DOHH2 (cell line): ENCODE measurements around the gene EYA2.

ENCODE experiments used
- H3F3A ChIP-seq: fragments of 200-600 bp; sonication (generic), shearing (Covaris generic); 2 replicates; pipeline ENCODE4 v1.6.0; 2016; ENCODE audit warnings: antibody characterized with exemption, mild to moderate bottlenecking; ENCODE audit not compliant: control insufficient read depth, insufficient read depth
- H3K27ac ChIP-seq: fragments of 200-600 bp; sonication (generic); 2 replicates; pipeline ENCODE4 v1.5.1; 2014; ENCODE audit warnings: low read depth, mild to moderate bottlenecking, low read length, moderate library complexity
- H3K27me3 ChIP-seq: fragments of 200-600 bp; sonication (generic); 2 replicates; pipeline ENCODE4 v1.6.1; 2014; ENCODE audit warnings: mild to moderate bottlenecking, low read length, mixed read lengths; ENCODE audit not compliant: control insufficient read depth
- H3K36me3 ChIP-seq: fragments of 200-600 bp; sonication (generic); 2 replicates; pipeline ENCODE4 v1.6.1; 2014; ENCODE audit warnings: mild to moderate bottlenecking, low read length, moderate library complexity, mixed read lengths; ENCODE audit not compliant: control insufficient read depth
- H3K4me1 ChIP-seq: fragments of 200-600 bp; sonication (generic); 2 replicates; pipeline ENCODE4 v1.6.1; 2014; ENCODE audit warnings: mild to moderate bottlenecking, low read length, mixed read lengths; ENCODE audit not compliant: control insufficient read depth
- H3K4me2 ChIP-seq: fragments of 200-600 bp; sonication (generic); 2 replicates; pipeline ENCODE4 v1.6.0; 2014; ENCODE audit warnings: mild to moderate bottlenecking, low read length, moderate library complexity
- H3K4me3 ChIP-seq: fragments of 200-600 bp; sonication (generic); 2 replicates; pipeline ENCODE4 v1.5.1; 2014; ENCODE audit warnings: mild to moderate bottlenecking, low read length, mixed read lengths
- H3K79me2 ChIP-seq: fragments of 200-600 bp; sonication (generic); 2 replicates; pipeline ENCODE4 v1.6.1; 2014; ENCODE audit warnings: mild to moderate bottlenecking, low read length, mixed read lengths; ENCODE audit not compliant: control insufficient read depth
- H3K9me2 ChIP-seq: fragments of 200-600 bp; sonication (generic); replicated peaks from 2 replicates; pipeline ENCODE4 v1.6.1; 2014; ENCODE audit warnings: mild to moderate bottlenecking, low read length, mixed read lengths; ENCODE audit not compliant: control insufficient read depth
- H3K9me3 ChIP-seq: fragments of 200-600 bp; sonication (generic); 2 replicates; pipeline ENCODE4 v1.6.1; 2014; ENCODE audit warnings: antibody characterized with exemption, low read length, mixed read lengths; ENCODE audit not compliant: control insufficient read depth, insufficient read depth
- H4K20me1 ChIP-seq: fragments of 200-600 bp; sonication (generic); 2 replicates; pipeline ENCODE4 v1.6.0; 2014; ENCODE audit warnings: low read depth, mild to moderate bottlenecking, antibody characterized with exemption, low read length, moderate library complexity; ENCODE audit not compliant: control insufficient read depth, insufficient read depth
- EZH2phosphoT487 ChIP-seq: fragments of 200-600 bp; sonication (generic); IDR thresholded peaks from 2 replicates; pipeline ENCODE4 v1.6.1; 2017; ENCODE audit warnings: borderline replicate concordance, mild to moderate bottlenecking, antibody characterized with exemption, low read length, moderate library complexity, mixed read lengths
- TF ChIP-seq, protein P1 (sequence below): fragments of 200-600 bp; sonication (generic); IDR thresholded peaks from one replicate; pipeline ENCODE4 v1.5.1; 2014; ENCODE audit warnings: antibody characterized with exemption, mild to moderate bottlenecking, low read depth, low read length; ENCODE audit not compliant: poor library complexity, severe bottlenecking

EYA2 gene

GRCh38 chr20:47224300-47224791, 329.7 kb downstream of the EYA2 start:
- H3K27me3 ChIP-seq, result no peaks in the 10 kb centered on the region
- H3K9me3 ChIP-seq, result no peaks in the 10 kb centered on the region
- H3K4me1 ChIP-seq, result peaks cover 34% of the 10 kb centered on the region
- no peaks in the 10 kb centered on the region for H3K9me2 ChIP-seq
- peaks cover 18% of the 10 kb centered on the region for H3K79me2 ChIP-seq
- no peak overlapping the region for H3K4me2 ChIP-seq
- peaks cover 82% of the 10 kb centered on the region for H3K36me3 ChIP-seq
- TF ChIP-seq, protein P1, sequence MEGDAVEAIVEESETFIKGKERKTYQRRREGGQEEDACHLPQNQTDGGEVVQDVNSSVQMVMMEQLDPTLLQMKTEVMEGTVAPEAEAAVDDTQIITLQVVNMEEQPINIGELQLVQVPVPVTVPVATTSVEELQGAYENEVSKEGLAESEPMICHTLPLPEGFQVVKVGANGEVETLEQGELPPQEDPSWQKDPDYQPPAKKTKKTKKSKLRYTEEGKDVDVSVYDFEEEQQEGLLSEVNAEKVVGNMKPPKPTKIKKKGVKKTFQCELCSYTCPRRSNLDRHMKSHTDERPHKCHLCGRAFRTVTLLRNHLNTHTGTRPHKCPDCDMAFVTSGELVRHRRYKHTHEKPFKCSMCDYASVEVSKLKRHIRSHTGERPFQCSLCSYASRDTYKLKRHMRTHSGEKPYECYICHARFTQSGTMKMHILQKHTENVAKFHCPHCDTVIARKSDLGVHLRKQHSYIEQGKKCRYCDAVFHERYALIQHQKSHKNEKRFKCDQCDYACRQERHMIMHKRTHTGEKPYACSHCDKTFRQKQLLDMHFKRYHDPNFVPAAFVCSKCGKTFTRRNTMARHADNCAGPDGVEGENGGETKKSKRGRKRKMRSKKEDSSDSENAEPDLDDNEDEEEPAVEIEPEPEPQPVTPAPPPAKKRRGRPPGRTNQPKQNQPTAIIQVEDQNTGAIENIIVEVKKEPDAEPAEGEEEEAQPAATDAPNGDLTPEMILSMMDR, result no peak
- TF ChIP-seq EZH2phosphoT487, result no peak
- no peak overlapping the region for H3K27ac ChIP-seq
- 0 out of 2 replicates have a peak, but pooled peaks cover 3% of the 10 kb centered on the region for H4K20me1 ChIP-seq
- H3F3A ChIP-seq, result peaks cover 5% of the 10 kb centered on the region; the same call in 1 of the 2 replicates
- no peak overlapping the region for H3K4me3 ChIP-seq

- H4K20me1 ChIP-seq, result 0 out of 2 replicates have a peak, but pooled peaks cover 3% of the 10 kb centered on the region
- no peaks in the 10 kb centered on the region for H3K9me2 ChIP-seq
- no peaks in the 10 kb centered on the region for H3K27me3 ChIP-seq
- no peak overlapping the region for H3K4me2 ChIP-seq
- no peak for TF ChIP-seq EZH2phosphoT487
- TF ChIP-seq, protein P1, result no peak
- H3K4me1 ChIP-seq, result peaks cover 34% of the 10 kb centered on the region
- peaks cover 5% of the 10 kb centered on the region; the same call in 1 of the 2 replicates for H3F3A ChIP-seq
- H3K4me3 ChIP-seq, result no peak overlapping the region
- no peaks in the 10 kb centered on the region for H3K9me3 ChIP-seq
- no peak overlapping the region for H3K27ac ChIP-seq
- peaks cover 82% of the 10 kb centered on the region for H3K36me3 ChIP-seq
- peaks cover 13% of the 10 kb centered on the region for H3K79me2 ChIP-seq
These were observed 330.2 kb downstream of the EYA2 start for GRCh38 chr20:47224857-47225256.

GRCh38 chr20:47225458-47225857, 330.8 kb downstream of the EYA2 start:
- Histone ChIP-seq H4K20me1 (no peaks in the 10 kb centered on the region), H3K27me3 (no peaks in the 10 kb centered on the region), H3K9me3 (no peaks in the 10 kb centered on the region), H3K27ac (no peak overlapping the region), H3K4me2 (no peak overlapping the region), H3K79me2 (peaks cover 7% of the 10 kb centered on the region), H3F3A (peaks cover 5% of the 10 kb centered on the region; the same call in 1 of the 2 replicates), H3K4me1 (peaks cover 30% of the 10 kb centered on the region), H3K36me3 (peaks cover 78% of the 10 kb centered on the region), H3K4me3 (no peak overlapping the region), H3K9me2 (no peaks in the 10 kb centered on the region)
- TF ChIP-seq EZH2phosphoT487, result no peak
- TF ChIP-seq, protein P1, result no peak
